Panc1 (cell line): ENCODE results near the gene DKK3.

Experiments used
- POLR2AphosphoS5 ChIP-seq: IDR thresholded peaks from 2 replicates; pipeline ENCODE4 v1.6.1; 2012; ENCODE audit warnings: mild to moderate bottlenecking, low read depth, low read length, moderate library complexity
- SIN3A ChIP-seq: IDR thresholded peaks from 2 replicates; pipeline ENCODE4 v1.6.1; 2012; ENCODE audit warnings: low read depth, mild to moderate bottlenecking, low read length, moderate library complexity, borderline replicate concordance; ENCODE audit not compliant: insufficient read depth
- TCF7L2 ChIP-seq: IDR thresholded peaks from 2 replicates; pipeline ENCODE4 v1.6.1; 2011; ENCODE audit warnings: mild to moderate bottlenecking, low read depth, low read length, inconsistent platforms
- TF ChIP-seq, protein P1 (sequence below): fragments of 450-650 bp; IDR thresholded peaks from 2 replicates; pipeline ENCODE4 v1.5.1; 2017; ENCODE audit warnings: mild to moderate bottlenecking
- TF ChIP-seq, protein P2 (sequence below), 2 experiments: IDR thresholded peaks; 2 replicates each; pipeline ENCODE4 v1.6.1; 2011 to 2012; ENCODE audit warnings: low read depth in 2 of 2, control low read depth in 1 of 2, low read length in 1 of 2, mild to moderate bottlenecking in 1 of 2, moderate library complexity in 1 of 2; ENCODE audit not compliant: insufficient read depth in 1 of 2

DNA sequence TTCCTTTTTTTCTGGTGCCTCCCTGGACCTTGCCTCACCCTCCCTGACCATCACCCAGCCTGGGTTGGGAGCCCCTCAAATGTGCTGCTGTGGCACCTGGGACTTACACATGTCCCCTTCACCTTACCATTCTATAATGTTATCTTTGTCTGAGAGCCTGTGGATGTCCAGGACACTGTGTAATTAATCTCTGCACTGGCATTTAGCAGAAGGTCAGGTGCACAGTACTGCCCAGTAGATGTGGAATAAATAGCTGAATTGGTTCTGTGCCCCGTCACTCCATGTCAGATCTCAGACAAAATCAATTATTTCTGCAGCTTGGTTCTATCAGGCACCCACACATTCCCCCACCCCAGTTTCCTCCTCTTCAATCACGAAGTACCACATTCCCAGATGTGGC lies 19.9 kb upstream of the DKK3 start:
- no peak for TF ChIP-seq POLR2AphosphoS5
- TF ChIP-seq, protein P1, sequence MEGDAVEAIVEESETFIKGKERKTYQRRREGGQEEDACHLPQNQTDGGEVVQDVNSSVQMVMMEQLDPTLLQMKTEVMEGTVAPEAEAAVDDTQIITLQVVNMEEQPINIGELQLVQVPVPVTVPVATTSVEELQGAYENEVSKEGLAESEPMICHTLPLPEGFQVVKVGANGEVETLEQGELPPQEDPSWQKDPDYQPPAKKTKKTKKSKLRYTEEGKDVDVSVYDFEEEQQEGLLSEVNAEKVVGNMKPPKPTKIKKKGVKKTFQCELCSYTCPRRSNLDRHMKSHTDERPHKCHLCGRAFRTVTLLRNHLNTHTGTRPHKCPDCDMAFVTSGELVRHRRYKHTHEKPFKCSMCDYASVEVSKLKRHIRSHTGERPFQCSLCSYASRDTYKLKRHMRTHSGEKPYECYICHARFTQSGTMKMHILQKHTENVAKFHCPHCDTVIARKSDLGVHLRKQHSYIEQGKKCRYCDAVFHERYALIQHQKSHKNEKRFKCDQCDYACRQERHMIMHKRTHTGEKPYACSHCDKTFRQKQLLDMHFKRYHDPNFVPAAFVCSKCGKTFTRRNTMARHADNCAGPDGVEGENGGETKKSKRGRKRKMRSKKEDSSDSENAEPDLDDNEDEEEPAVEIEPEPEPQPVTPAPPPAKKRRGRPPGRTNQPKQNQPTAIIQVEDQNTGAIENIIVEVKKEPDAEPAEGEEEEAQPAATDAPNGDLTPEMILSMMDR, result no peak
- TF ChIP-seq, protein P2, sequence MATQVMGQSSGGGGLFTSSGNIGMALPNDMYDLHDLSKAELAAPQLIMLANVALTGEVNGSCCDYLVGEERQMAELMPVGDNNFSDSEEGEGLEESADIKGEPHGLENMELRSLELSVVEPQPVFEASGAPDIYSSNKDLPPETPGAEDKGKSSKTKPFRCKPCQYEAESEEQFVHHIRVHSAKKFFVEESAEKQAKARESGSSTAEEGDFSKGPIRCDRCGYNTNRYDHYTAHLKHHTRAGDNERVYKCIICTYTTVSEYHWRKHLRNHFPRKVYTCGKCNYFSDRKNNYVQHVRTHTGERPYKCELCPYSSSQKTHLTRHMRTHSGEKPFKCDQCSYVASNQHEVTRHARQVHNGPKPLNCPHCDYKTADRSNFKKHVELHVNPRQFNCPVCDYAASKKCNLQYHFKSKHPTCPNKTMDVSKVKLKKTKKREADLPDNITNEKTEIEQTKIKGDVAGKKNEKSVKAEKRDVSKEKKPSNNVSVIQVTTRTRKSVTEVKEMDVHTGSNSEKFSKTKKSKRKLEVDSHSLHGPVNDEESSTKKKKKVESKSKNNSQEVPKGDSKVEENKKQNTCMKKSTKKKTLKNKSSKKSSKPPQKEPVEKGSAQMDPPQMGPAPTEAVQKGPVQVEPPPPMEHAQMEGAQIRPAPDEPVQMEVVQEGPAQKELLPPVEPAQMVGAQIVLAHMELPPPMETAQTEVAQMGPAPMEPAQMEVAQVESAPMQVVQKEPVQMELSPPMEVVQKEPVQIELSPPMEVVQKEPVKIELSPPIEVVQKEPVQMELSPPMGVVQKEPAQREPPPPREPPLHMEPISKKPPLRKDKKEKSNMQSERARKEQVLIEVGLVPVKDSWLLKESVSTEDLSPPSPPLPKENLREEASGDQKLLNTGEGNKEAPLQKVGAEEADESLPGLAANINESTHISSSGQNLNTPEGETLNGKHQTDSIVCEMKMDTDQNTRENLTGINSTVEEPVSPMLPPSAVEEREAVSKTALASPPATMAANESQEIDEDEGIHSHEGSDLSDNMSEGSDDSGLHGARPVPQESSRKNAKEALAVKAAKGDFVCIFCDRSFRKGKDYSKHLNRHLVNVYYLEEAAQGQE (IDR thresholded peaks at IDR 0.05; ENCODE audit: insufficient read depth in 1 of 2, low read depth in 2 of 2, low read length in 1 of 2), result no peak
- no peak for TF ChIP-seq TCF7L2
- TF ChIP-seq SIN3A, result no peak
